HCEC 1CT (cell line): ENCODE measurements around the gene FZD7.

Source experiments
- DNase-seq: peaks from one replicate; pipeline ENCODE4 v3.0.0-alpha.2; 2017

FZD7 gene

GRCh38 chr2:202033317-202034248 is at the start of gene FZD7:
Gene FZD7, plus strand, starts transcription at chr2:202033855. Its CDS starts 793 bp downstream, at chr2:202034648.
- DNase-seq = peak; percentile 93

GRCh38 chr2:201984333-201984732 is 49.3 kb upstream of the FZD7 start:
- DNase-seq = no peak

GRCh38 chr2:201984800-201985525 is 48.7 kb upstream of the FZD7 start:
- DNase-seq = no peak

GRCh38 chr2:201985728-201986462 is 47.8 kb upstream of the FZD7 start:
- DNase-seq = no peak

GRCh38 chr2:201986463-201986735 is 47.3 kb upstream of the FZD7 start:
- no peak for DNase-seq

- no peak for DNase-seq
These were observed 46.2 kb upstream of the FZD7 start for GRCh38 chr2:201987426-201987825.

- no peak for DNase-seq
These were observed 43.6 kb upstream of the FZD7 start for GRCh38 chr2:201990069-201990468.

- DNase-seq = no peak
These were observed 40.7 kb upstream of the FZD7 start for GRCh38 chr2:201992960-201993359.

- DNase-seq = no peak
These were observed 38.5 kb upstream of the FZD7 start for GRCh38 chr2:201994973-201995638.

GRCh38 chr2:201996006-201996405 is 37.6 kb upstream of the FZD7 start:
- DNase-seq = no peak

GRCh38 chr2:201996679-201997314 is 36.9 kb upstream of the FZD7 start:
- no peak for DNase-seq

GRCh38 chr2:201999279-201999678 is 34.4 kb upstream of the FZD7 start:
- no peak for DNase-seq

- no peak for DNase-seq
These were observed 31.8 kb upstream of the FZD7 start for GRCh38 chr2:202001826-202002225.

- DNase-seq = no peak
These were observed 31.3 kb upstream of the FZD7 start for GRCh38 chr2:202002381-202002780.

GRCh38 chr2:202005272-202005887 is 28.3 kb upstream of the FZD7 start:
- DNase-seq = no peak

GRCh38 chr2:202006301-202006700 is 27.4 kb upstream of the FZD7 start:
- no peak for DNase-seq

GRCh38 chr2:202007015-202007982 is 26.4 kb upstream of the FZD7 start:
- no peak for DNase-seq

GRCh38 chr2:202007983-202008354 is 25.7 kb upstream of the FZD7 start:
- no peak for DNase-seq

- DNase-seq = no peak
These were observed 24.6 kb upstream of the FZD7 start for GRCh38 chr2:202009019-202009481.

- DNase-seq = no peak
These were observed 24.1 kb upstream of the FZD7 start for GRCh38 chr2:202009581-202009980.

- no peak for DNase-seq
These were observed 19.3 kb upstream of the FZD7 start for GRCh38 chr2:202014318-202014717.
